Stimulated activated CD8-positive, alpha-beta memory T cell treated with anti-CD3 and anti-CD28 coated beads, Interleukin-12 subunit alpha, Interleukin-12 subunit beta, amount 100 ng/mL, for 4 hours (primary cell): ENCODE measurements around the gene CEMP1.
A peak's percentile ranks its signal among the peaks of the same experiment; 100 is the strongest.

Source experiments
- DNase-seq: peaks from one replicate; pipeline ENCODE4 v3.0.0-alpha.2; 2020; ENCODE audit warnings: low read depth

The CEMP1 gene

DNA sequence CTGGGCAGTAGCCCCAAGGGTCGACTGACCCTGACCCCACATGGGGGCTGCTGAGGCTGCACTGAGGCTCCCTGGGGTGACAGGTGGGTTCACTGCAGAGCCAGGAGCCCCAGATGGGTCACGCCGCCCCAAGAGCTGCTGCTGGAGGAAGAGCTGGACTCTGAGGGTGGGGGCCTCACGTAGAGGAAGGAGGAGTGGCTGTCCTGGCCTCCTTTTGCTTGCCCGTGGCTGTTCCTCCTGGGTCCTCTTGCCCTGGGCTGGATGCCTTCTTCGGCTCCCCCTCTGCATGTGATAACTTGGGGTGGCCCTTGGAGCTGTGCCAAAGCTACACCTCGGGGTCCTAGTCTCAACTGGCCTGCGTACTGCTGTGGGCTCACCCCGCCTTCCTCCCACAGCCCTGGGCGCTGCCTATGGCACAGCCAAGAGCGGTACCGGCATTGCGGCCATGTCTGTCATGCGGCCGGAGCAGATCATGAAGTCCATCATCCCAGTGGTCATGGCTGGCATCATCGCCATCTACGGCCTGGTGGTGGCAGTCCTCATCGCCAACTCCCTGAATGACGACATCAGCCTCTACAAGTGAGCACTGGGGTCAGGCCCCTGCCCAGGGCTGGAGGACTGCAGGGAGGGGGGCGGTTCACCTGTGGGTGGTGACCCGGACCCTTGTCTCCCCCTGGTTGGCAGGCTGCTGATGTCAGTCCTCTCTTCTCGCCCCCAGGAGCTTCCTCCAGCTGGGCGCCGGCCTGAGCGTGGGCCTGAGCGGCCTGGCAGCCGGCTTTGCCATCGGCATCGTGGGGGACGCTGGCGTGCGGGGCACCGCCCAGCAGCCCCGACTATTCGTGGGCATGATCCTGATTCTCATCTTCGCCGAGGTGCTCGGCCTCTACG, 12.1 kb downstream of the CEMP1 start:
- DNase-seq, result no peak

DNA sequence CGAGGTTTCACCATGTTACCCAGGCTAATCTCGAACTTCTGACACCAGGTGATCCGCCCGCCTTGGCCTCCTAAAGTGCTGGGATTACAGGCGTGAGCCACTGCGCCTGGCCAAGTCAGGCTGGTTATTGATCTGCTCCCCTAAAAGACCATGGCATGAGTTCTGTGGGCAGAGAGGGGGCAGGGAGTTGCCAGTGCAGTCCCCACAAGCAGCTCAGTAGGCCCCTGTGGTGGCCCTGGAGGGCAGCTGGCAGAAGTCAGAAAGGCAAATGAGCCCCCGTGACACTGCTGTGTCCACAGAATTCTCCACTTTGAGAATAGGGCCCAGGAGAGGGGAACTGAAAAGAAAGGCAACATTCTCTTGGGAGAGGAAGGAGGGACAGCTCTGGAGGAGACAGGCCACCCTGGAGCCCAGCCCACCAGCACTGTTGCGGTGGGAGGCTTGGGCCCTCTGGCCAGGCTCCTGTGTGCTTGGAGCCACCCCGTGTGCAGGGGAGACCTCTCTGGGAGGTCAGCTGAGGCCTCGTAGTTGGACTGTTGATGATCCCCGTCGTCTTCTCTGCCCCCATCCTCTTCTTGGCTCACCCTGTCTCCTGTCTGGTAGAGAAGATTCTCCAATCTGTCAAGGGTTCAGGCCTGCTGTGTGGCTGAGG, 13.1 kb downstream of the CEMP1 start:
- no peak for DNase-seq

DNA sequence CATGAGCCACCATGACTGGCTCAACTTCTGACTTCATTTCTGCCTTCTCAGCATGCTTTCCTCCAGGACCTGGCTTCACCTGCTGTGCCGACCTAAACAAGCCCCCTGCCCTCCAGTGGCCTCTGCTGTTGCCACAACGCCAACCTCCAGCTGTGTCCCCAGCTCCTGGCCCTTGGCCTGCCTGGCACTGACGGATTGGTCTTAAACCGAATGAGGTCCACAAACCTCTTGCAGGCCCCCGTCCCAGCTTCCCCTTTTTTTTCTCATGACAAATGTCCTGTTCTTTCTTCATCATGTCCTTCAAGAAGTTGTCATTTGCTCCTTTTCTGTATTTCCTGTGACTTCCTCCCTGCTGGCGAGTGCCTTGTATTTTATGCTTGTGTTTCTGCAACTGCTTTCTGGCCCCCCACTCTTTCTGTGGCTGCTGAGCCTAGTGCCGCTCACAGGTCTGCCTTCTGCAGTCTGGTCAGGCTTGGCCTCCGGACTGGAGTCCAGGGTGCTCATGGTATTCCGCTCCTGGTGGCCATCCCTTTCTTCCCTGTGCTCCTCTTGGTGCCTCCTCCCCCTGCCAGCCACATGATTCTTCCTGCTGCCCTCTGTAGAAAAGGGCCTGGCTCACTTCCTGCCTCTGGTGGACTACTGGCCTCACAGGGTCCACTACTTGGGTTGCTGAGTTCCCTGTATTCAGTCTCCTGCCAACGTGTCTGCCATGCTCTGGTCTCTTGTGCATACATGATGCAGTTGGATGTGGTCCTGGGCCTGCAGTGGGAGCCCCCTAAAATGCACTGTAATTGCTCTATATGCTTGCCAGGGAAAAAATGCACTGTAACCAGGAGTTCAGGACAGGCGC, 14.6 kb downstream of the CEMP1 start:
- no peak for DNase-seq

DNA sequence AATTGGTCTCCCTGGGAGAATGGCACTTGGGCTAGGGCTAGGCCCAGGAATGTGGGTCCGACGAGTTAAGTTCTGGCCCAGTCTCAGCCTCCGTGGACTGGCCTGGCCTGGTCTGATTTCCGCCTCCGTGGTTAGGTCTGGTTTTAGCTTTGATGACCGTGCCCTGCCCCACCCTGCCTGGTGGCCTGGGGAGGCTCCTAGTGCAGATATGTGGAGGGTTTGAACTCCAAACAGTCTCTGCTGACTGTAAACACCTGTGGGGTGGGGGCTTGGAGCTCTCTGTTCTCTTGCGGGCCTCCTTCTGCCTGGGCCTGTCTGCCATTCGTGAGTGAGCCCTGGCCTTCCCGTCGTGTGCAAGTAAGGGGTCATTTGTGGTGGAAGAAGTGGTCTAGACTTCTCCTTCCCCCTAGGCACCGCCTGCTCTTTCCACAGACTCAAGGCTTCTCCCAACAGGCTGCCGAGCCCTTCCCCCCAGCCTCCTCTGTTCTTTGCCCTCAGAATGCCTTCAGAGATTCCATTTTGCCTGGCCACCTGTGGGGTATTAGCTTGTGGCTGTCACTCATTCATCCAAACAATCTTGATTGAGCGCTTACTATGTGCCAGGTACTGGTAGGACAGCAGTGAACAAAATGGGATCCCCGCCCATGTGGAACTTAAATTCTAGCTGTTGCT, 15.9 kb downstream of the CEMP1 start:
- no peak for DNase-seq

DNA sequence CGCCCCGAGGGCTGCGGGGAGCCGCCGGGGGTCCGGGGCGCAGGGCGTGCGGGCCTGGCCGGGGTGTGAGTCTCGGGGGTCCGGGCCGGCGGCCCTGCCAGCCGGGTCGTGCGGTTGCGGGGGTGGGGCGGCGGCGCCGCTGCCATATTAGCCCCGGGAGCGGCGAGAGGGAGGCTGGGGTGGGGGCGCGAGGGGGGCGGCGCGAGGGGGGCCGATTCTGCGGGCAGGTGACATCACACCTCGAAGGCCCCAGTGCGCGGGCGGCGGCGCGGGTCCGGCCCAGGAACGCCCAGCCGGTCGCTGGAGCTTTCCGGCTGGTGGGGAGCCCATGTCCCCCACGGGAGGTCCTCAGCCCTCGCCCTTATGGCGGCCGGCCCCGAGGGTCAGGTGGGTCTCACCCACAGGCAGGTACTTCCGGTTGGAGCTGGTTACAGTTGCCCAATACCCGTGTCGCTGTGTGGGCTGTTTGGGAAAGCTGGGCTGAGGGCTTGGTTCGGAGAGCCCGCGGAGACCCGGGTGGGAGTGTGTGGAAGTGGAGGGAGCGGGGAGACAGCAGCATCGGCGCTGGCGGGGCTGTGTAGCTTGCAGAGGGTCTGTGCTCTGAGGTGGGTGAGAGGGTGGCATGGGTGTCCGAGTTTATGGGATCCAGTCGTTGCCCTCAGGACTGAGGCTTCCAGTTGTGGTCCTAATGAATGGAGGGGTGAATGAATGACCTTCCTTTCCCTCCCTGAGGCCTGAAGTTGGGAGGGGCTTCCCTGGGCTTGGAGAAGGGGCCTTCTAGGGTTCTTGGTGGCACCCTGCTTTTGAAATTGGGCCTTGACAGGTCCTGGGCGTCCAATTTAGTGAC, 16.7 kb downstream of the CEMP1 start:
- DNase-seq, result peak; percentile 28

DNA sequence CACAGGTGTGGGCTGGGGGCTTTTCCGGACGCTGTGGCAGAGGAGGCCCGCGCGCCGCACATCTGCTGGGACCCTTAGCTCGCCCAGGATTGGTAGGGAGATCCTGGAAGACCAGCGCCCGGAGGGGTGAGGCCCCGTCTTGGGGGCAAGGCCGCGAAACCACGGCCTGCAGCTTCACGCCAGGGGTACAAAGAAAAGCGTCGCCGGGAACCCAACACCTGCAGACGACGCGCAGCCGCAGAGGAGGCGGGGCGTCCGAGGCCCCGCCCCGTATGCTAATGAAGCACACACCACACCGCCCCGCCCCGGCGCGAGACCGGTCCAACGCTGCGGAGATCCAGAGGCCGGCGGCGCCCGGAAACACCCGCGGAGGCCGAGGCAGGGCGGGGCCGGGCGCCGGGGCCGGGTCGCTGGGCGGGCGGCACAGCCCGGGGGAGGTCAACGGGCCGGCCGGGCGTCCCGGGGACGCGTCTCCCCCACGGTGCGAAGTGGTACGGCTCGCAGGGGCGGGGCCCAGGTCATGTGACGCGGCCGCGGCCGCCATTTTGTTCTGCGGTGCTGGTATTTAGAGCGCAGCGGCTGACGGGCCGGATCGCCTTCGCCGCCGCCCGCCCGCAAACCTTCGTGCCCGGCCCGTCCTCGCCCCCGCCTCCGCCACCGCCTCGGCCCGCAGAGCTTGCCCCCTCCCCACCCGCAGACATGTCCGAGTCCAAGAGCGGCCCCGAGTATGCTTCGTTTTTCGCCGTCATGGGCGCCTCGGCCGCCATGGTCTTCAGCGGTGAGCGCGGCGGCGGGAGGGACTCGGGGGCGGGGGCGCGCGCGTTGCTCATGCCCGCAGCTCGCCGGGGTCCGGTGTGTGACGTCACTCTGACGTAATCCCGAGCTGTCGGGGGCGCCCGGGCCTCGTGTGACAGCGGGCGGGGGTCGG, 17.5 kb downstream of the CEMP1 start, which contains the start of gene ATP6V0C:
Gene ATP6V0C (plus strand): TSS at position 548 of the 928 bp plus-strand sequence. CDS start 152 bp downstream, at position 700.
- DNase-seq, result peak; percentile 85

DNA sequence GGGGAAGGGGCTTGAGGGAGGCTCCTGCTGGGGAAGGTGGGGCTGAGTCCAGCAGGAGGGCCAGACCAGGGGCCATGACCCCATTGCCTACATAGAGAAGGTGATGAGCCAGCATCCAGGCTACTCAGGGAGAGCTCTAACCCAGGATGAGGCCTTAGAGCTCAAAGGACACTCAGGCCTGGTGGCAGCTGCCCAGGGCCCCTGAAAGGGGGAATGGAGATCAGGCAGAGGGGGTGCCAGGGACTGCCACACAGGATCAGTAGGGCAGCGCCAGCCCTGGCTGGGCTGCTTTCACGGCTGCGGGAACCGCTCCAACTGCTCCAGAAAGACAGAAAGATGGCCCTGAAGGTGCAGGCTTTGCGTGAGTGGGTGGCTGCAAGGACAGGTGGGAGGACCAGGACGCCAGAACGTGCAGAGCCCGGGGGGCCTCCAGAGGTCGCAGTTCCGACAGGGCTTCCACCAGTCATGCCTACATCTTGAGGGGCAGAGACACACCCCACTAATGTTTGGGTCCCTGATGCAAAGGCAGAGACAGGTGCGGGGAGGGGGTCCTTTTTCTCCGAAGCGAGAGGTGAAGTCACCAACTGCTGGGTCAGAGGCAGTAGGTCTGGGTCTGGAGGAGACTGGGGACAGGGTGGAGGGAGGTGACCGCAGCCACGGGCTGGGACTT, 18.3 kb downstream of the CEMP1 start:
- DNase-seq, result no peak

DNA sequence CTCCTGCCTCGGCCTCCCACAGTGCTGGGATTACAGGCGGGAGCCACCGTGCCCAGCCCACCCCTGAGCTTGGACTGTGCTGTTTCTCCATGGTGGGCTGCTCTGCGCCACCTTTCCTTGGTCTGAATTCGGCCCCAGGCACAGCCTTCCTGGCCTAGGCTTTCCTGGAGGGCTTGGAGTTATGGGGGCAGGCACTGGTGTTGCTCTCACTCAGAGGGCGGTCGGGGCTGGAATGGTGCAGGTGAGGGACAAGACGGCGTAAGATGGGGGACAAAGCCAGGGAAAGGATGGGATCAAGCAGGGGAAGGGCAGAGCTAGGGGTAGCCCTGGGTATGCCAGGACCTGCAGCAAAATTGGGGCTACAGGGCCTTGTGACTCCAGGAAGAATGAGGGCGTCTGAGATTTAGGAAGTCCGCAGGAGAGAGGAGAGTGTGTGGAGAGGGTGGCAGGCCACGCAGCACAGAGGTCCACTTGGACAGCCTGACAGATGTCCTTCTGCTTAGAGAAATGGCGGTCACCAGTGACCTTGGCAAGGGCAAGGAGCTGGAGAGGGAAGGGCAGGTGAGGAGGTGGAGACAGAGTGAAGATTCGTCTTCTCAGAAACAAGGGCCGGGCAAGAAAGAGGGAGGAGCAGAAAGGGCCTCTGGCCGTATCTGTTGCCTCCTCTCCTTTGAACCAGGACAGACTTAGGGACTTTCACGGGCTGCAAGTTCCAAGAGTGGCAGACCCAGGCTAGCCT, 19.0 kb downstream of the CEMP1 start:
- DNase-seq, result no peak

DNA sequence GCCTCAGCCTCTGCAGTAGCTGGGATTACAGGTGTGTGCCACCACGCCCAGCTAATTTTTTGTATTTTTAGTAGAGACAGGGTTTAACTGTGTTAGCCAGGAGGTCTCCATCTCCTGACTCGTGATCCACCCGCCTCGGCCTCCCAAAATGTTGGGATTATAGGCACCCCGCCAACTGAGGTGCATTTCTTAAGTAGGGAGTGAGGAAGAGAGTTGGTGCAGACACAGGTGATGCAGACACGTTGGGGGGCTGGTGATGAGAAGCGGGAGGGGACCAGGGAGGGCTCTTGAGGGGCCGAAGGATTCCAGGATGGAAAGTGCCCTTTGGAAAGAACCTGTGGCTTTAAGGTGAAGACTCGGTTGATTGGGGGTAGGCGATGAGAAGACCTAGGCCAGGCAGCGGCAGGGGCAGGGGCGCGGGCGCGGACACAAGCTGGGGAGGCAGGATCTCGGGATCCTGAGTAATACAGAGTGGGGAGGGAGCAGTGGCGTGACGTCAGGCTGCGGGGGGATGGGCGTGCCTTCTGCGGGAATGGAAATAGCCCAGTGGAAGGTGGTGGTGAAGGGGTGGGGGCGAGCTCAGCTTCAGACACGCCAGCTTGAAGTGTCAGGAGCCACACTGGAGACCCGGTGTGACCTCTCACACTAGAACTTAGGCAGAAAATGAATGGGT, 19.9 kb downstream of the CEMP1 start:
- no peak for DNase-seq

DNA sequence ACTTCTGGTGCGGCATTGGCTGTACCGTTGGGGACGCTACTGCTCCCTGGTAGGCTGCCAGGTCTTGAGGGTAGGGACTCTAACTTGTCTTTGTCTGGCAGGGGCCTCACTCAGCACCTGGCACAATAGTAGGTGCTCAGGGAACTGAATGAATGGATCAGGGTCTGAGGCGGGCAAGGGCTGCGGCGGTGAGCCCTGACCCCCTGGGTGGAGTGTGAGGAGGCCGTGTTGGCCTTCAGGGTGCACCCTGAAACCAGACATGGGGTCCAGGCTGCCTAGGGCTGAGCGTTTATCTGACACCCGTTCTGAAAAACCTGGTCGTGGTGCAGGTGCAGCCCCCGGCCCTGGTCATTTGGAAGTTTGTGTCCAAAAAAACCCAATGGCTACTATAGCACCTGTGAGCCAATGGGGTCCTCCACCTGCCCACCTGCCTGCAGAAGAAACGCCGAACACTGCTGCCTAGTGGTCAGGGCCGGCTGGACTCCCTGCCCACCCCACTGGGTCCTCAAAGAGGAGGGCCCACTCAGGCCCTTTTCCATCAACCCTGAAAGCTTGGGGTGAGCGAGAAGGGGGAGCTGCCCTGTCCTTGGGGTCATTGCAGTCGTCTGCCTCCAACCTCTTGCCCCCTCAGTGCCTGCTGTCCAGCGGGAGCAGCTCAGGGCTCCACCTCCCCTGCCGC, 22.3 kb downstream of the CEMP1 start:
- DNase-seq, result no peak

DNA sequence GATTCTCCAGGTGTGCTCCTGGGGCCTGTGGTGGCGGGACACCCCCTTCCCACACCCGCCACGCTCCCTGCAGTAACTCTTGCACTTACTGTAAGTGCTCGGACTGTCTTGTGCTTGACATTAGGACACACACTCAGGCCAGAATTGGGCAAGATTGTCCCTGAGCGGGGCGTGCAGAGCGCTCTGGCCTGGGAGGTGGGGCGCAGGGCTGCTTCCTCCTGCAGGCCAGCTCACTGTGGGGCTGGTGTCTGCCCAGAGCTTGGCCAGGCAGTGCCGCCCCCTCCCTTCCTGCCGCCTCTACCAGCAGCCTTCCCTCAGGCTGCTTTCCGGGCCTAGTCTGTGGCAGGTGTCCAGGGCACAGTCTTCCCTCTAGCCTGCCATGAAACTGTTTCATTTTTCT, 23.5 kb downstream of the CEMP1 start:
- DNase-seq, result no peak

DNA sequence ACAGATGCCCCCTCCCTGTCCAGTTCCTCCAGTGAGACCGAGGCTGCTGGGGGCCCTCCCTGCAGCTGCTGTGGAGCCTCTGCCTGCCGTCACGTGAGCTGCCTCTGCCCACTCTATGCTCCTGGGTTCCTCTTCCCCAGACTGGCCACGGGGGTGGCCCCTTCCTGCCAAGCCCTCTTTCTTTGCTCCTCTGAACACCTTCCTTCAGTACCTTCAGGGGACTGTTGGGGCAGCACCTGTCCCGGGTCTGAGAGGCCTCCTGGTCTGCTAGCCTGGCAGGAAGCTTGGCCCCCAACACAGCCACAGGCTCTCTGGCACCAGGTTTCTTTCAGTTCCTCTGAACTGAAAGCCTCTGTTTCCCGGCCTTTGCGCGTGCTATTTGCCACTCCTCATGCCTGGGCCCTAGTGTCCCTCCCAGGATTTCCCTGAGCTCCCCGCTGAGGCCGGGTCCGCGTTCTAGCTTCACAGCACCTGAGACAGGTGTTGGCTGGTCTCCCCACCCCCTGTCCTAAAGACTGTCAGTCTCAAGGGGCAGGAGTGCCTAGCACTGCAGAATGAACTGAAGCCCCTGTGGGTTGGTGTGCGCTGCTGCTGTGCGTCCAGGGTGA, 24.1 kb downstream of the CEMP1 start:
- DNase-seq, result no peak

DNA sequence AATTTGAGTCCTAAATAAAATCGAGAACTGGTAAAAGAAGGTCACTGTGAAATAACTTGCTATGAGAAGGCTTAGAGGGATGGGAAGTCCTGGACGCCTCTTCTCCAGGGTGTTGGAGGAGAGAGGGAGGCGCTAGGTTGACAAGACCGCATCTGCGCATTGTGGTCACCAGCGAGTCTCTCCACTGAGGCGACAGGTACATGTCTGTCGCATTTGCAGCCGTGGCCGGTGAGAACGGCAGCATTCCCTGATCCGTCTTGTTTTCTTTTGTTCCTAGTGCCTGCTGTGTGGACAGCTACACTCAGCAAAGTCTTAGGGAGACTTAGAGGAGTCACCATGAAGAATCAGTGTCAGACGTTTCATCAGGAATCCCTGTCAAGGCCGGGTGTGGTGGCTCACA, 25.5 kb downstream of the CEMP1 start:
- DNase-seq, result no peak

DNA sequence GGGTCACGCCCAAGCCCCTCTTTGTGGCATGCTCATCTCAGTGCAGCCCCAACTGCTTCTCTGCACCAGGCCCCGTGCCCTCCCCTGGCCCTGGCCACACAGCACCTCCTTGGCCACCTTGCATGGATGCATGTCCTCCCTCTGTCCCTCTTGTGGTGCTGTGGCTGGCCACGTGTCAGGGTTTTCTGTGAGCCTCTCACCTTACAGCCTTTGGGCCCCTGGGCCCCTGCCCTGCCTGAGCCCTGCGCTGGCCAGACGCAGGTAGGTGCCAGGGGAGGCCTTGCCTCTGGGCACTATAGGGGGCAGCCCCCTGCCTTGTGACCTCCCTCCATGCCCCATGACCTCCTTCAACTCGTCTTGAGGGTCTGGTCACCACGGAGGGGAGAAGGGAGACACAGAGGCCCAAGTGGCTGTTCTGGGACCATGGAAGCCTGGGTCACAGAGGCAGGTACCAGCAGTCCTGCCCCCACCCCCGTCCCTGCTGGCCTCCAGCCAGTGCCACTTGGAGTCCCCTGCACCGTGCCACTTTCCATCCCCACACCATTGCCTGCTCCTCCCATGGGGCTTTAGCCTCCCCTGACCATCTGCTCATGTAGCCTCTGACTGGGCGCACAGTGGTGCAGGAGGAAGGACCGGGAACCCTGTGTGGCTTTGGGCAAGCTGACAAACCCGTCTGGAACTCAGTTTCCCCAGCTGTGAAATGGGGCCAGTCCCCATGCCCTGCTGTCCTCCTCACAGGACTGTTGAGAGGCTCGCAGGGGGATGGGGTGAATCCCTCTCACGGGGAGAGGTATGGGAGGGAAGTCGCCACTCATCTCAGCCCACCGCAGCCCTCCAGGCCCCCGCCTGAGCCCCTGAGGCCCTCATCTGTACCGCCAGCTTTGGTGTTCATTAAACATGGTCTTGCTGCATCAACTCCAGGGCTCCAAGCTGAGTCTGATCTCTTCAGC, 29.0 kb downstream of the CEMP1 start:
- no peak for DNase-seq

DNA sequence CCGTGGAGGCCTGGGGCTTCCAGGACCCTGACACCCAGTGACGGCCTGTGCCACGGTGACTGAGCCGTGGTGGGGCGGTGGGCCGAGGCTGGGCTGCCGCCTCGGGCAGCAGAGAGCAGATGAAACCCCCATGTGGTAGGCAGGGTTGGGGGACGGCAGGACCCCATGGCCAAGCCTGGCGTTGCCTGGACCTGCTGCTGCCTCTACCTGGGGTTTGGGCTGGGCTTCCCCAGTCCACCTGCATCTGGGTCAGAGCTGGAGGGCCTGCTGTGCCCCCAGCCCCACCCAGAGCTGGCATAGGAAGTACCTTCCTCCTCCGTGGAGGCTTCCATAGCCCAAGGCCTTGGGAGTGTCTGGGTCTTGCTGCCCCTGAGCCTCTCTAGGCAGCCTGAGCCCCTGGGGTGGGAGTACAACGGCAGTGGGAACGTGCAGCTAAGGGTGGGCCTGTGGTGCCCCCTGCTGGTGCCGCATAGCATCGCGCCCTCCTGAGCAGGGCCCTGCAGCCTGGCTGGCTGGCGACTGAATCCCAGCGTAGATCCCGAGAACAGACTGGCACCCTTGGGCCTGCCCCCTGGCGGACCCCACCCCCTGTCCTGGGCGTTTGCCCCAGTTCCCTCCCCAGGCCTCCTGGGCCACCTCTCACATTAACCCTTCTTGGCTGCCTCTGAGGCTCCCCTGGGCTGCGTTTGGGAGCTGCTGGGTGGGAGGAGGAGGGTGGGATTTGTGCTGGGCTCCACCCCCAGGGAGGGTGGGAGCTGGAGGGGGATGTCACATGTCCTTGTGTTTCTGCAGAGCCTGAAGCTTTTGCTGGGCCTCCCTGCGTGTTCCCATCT, 30.1 kb downstream of the CEMP1 start:
- peak; percentile 67 for DNase-seq
